ENCODE measurements around the gene SOX1. TPM values are rescaled to one million over a fixed set of nuclear protein-coding genes. Genes with fewer than 3 reads are reported as not detected.

The SOX1 gene
- total RNA-seq, 1 donor from 2014 or later, result not detected

DNA sequence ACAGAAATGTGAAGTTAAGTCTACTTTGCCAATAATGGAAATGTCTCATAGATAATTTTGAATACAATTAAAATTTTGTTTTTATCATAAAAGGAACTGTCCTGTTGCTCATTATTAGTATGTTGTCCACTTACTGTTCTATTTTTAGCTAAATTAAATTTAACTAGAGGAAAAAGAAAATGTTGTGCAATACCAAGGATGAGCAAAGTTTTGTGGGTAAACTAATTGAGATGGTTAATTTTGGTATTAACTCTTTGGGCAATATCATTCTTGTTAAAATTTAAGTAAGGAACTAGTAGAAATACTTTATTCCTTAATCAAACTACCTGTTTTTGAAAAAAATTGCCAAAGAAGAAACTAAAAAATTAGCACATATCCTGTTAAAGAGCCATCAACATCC lies 43.5 kb downstream of the SOX1 start:
- ATAC-seq, result no peak

DNA sequence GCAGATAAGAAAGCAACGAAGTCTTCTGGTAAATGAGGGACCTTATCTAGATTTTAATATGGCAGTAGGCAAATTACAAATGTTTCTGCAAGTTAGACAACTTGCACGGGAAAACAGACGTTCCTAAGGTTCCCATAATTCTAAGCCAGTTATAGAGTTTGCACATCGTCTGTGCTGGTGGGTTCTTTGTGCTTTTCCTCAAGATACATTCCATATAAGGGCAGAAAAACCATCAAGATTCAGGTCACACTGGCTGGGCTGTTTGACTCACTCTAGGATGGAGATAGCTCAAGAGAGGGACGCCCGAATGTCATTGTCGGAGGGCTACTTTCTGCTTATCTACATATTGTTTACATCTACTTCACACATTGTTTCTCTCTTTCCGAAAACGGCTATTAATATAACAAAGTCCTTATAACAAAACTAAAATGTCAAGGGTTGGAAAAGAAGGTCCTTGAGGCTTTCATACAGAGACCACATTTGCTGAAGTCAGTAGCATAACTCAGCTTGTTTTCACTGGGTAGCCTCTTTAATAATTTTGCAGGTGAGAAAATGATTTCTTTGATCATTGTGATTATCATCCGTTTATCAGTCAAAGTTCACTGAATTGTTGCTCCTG lies 44.4 kb downstream of the SOX1 start:
- no peak for ATAC-seq

- no peak for ATAC-seq
These were observed 45.8 kb downstream of the SOX1 start for GRCh38 chr13:112112534-112113276.

DNA sequence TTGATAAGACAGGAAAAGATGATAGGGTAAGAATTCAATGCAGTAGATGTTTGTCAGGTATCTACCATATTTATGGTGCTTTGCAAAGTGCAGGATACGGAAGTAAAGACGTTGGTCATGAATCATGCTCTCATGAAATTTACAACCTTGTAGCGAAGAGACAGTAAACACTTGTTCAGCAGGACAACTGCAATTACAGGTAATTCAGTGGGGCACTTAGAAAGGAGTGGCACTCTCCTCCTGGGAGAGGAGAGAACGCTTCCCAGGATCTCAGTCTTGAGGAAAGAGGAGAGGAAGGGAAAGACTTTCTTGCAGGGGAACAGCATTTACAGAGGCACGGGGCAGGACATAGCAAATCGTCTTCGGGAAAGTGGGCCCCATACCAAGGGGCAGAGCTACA lies 46.4 kb downstream of the SOX1 start:
- no peak for ATAC-seq

- ATAC-seq, result no peak
These were observed 46.9 kb downstream of the SOX1 start for GRCh38 chr13:112113851-112114250.

DNA sequence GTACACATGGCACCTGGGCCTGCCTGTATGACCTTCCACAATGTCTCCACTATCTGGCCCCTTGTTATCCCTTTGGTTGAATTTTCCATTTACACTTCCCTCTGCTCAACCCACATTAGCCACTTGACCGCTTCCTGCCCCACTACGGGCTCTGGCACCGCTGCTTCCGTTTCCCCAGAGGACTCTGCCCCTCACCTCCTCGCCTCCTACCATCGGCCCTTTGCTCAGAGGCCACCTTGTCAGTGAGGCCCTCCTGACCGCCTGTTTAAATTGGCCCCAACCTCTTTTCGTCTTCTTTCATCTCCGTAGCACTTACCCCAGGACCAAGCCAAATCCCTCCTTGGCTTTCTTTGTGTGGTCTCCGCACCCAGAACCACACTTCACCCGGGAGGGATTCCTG lies 47.4 kb downstream of the SOX1 start:
- ATAC-seq, result no peak

GRCh38 chr13:112115403-112116091 lies 48.6 kb downstream of the SOX1 start:
- ATAC-seq, result no peak

- no peak for ATAC-seq
These were observed 49.4 kb downstream of the SOX1 start for GRCh38 chr13:112116187-112116950.

GRCh38 chr13:112117258-112117954 lies 50.5 kb downstream of the SOX1 start:
- ATAC-seq, result no peak

- ATAC-seq, result no peak
These were observed 51.0 kb downstream of the SOX1 start for GRCh38 chr13:112117955-112118302.

DNA sequence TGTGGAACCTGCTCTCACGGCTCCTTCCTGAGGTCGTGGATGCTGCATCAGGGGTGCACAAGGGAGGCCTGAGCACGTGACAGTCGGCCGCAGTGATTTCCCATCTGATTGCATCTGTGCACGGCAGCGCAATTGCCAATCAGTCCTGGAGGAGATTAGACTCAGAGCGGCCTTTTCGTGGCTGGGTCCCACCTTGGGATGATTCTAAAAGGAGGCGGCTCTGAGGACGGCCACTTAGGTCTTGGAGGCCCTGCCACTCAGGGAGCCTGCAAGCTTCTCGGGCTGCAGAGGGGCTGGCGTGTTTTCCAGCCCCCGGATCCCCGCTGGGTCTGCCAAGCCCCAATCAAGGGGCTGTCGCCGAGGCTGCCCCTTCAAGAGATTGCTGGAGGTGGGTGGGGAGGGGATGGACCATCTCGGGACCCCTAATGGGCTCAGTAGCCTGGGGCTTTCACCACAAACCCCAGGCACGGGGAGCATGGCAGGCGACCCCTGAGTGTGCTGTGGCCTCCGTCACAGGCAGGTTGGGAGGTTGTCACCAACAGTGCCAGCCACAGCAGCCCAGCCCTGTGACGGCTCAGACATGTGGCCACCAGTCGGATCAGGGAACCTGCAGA lies 51.6 kb downstream of the SOX1 start:
- ATAC-seq, result no peak

DNA sequence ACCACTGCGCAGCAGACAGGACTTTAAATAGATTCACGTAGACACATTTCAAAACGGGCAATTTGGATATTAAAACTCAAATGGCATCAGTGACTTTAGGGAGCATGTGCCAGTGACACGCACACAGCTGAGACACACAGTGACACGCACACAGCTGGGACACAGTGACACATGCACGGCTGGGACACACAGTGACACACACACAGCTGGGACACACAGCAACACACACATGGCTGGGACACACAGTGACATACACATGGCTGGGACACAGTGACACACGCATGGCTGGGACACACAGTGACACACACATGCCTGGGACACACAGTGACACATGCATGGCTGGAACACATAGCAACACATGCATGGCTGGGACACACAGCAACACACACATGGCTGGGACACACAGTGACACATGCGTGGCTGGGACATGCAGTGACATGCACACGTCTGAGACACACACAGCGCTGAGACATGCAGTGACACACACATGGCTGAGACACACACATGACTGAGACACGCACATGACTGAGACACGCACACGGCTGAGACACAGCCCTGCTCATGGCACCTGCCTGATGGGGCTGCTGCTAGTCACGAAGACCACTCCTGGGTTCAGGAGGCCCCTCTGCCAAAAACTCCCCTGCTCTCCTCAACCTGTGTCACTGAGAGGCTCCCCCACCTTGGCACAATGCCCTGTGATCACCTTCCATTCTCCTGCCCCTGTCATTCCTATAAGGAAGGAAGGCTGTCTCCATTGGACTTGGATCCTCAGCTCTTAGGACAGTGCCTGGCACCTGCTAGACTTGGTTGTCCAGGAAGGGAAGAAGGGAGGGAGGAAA lies 52.5 kb downstream of the SOX1 start:
- no peak for ATAC-seq

DNA sequence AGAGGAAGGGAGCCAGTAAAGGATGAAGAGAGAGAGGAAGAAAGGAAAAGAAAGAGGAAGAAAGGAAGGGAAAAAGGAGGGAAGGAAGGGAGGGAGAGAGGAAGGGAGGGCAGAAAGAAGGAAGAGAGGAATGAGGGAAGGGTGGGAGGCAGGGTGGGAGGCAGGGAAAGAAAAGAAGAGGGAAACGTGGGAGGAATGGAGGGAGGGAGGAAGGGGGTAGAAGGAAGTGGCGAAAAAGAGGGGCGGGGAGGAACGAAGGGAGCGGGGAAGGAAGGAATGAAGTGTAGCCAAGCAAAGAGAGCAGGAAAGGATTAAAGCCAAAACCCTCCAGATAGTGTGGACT lies 53.1 kb downstream of the SOX1 start:
- ATAC-seq, result no peak
